ENCODE data around the gene MARCHF3. TPM values are rescaled to one million over a fixed set of nuclear protein-coding genes. Genes with fewer than 3 reads are reported as not detected.

MARCHF3 gene
- total RNA-seq, 1 experiment from 2014 or later, result 5.4 TPM

- H3K9me3 Mint-ChIP-seq (ENCODE audit: unreplicated experiment), result no peaks in the 10 kb centered on the region
- BruUV-seq (replicated peaks), result no TSS peak
Observed at GRCh38 chr5:126878634-126879033, 151.7 kb downstream of the MARCHF3 start.

GRCh38 chr5:126878085-126878484 lies 152.3 kb downstream of the MARCHF3 start:
- H3K36me3 Mint-ChIP-seq (ENCODE audit: insufficient read depth, unreplicated experiment), result peaks cover 4% of the 10 kb centered on the region
- no peaks in the 10 kb centered on the region for H3K4me1 Mint-ChIP-seq (ENCODE audit: insufficient read depth, unreplicated experiment)
- no TSS peak for BruUV-seq (replicated peaks)
- no peaks in the 10 kb centered on the region for H3K9me3 Mint-ChIP-seq (ENCODE audit: unreplicated experiment)
- CTCF ChIA-PET, result interaction anchor here (0.5 kb wide), 1 partner anchor 37 kb away, joined by 3 read pairs; no protein-coding TSS in a partner anchor
- DNase-seq (ENCODE audit: unreplicated experiment), result no peak
- POLR2A ChIA-PET, result no interaction called here
- no peaks in the 10 kb centered on the region for H3K27me3 Mint-ChIP-seq (ENCODE audit: insufficient read depth, unreplicated experiment)
- no peak for TF ChIP-seq CTCF (IDR thresholded peaks at IDR 0.05; ENCODE audit: unreplicated experiment)
- H3K27ac Mint-ChIP-seq (ENCODE audit: low read depth, unreplicated experiment), result no peak overlapping the region
- no peak overlapping the region for H3K4me3 Mint-ChIP-seq (ENCODE audit: unreplicated experiment)
- intact Hi-C loops (cut with micrococcal nuclease), result no loop called here

More at GRCh38 chr5:126878634-126879033, 151.7 kb downstream of the MARCHF3 start:
- ChIA-PET POLR2A (no interaction called here), CTCF (no interaction called here)
- Mint-ChIP-seq H3K27me3 (ENCODE audit: insufficient read depth, unreplicated experiment) (no peaks in the 10 kb centered on the region), H3K4me3 (ENCODE audit: unreplicated experiment) (no peak overlapping the region), H3K4me1 (ENCODE audit: insufficient read depth, unreplicated experiment) (no peaks in the 10 kb centered on the region), H3K36me3 (ENCODE audit: insufficient read depth, unreplicated experiment) (no peaks in the 10 kb centered on the region), H3K27ac (ENCODE audit: low read depth, unreplicated experiment) (no peak overlapping the region)
- TF ChIP-seq CTCF (IDR thresholded peaks at IDR 0.05; ENCODE audit: unreplicated experiment), result no peak
- intact Hi-C loops (cut with micrococcal nuclease), result no loop called here
- no peak for DNase-seq (ENCODE audit: unreplicated experiment)

- CTCF ChIA-PET, result interaction anchor here (0.5 to 0.8 kb wide), 2 partner anchors 37 to 60 kb away, joined by 3 to 4 read pairs; no protein-coding TSS in a partner anchor
Observed at GRCh38 chr5:126877602-126878001, 152.8 kb downstream of the MARCHF3 start.

GRCh38 chr5:126875303-126875785 lies 155.0 kb downstream of the MARCHF3 start:
- no peak for TF ChIP-seq CTCF (IDR thresholded peaks at IDR 0.05; ENCODE audit: unreplicated experiment)
- H3K36me3 Mint-ChIP-seq (ENCODE audit: insufficient read depth, unreplicated experiment), result peaks cover 5% of the 10 kb centered on the region
- no peaks in the 10 kb centered on the region for H3K4me1 Mint-ChIP-seq (ENCODE audit: insufficient read depth, unreplicated experiment)
- DNase-seq (ENCODE audit: unreplicated experiment), result no peak
- H3K27ac Mint-ChIP-seq (ENCODE audit: low read depth, unreplicated experiment), result no peak overlapping the region
- POLR2A ChIA-PET, result interaction anchor here (0.6 kb wide), 1 partner anchor 10 kb away, joined by 3 read pairs; no protein-coding TSS in a partner anchor
- BruUV-seq (replicated peaks), result no TSS peak
- no peaks in the 10 kb centered on the region for H3K27me3 Mint-ChIP-seq (ENCODE audit: insufficient read depth, unreplicated experiment)
- intact Hi-C loops (cut with micrococcal nuclease), result no loop called here
- CTCF ChIA-PET, result interaction anchor here (0.6 kb wide), 1 partner anchor 368 kb away, joined by 3 read pairs; no protein-coding TSS in a partner anchor
- H3K9me3 Mint-ChIP-seq (ENCODE audit: unreplicated experiment), result no peaks in the 10 kb centered on the region
- no peak overlapping the region for H3K4me3 Mint-ChIP-seq (ENCODE audit: unreplicated experiment)

More at GRCh38 chr5:126877602-126878001, 152.8 kb downstream of the MARCHF3 start:
- no peaks in the 10 kb centered on the region for H3K27me3 Mint-ChIP-seq (ENCODE audit: insufficient read depth, unreplicated experiment)
- no peaks in the 10 kb centered on the region for H3K9me3 Mint-ChIP-seq (ENCODE audit: unreplicated experiment)
- H3K27ac Mint-ChIP-seq (ENCODE audit: low read depth, unreplicated experiment), result no peak overlapping the region
- intact Hi-C loops (cut with micrococcal nuclease), result no loop called here
- TF ChIP-seq CTCF (IDR thresholded peaks at IDR 0.05; ENCODE audit: unreplicated experiment), result no peak
- peaks cover 5% of the 10 kb centered on the region for H3K36me3 Mint-ChIP-seq (ENCODE audit: insufficient read depth, unreplicated experiment)
- H3K4me1 Mint-ChIP-seq (ENCODE audit: insufficient read depth, unreplicated experiment), result no peaks in the 10 kb centered on the region
- H3K4me3 Mint-ChIP-seq (ENCODE audit: unreplicated experiment), result no peak overlapping the region
- DNase-seq (ENCODE audit: unreplicated experiment), result no peak
- BruUV-seq (replicated peaks), result no TSS peak
- POLR2A ChIA-PET, result interaction anchor here (0.6 kb wide), 1 partner anchor 511 kb away, joined by 3 read pairs; no protein-coding TSS in a partner anchor

Data from MCF 10A (cell line).